NCI-H446 treated with DMSO at 0.1 percent for 48 hours (cell line): Measurements from ENCODE around the gene GPR107.

ENCODE experiments used
- DNase-seq: peaks from one replicate; lab custom pipeline; 2025; lab: John Stamatoyannopoulos, UW

Gene GPR107

GRCh38 chr9:130027533-130028365 lies 26.0 kb upstream of the GPR107 start:
- DNase-seq, result no peak

GRCh38 chr9:130028493-130029222 lies 25.0 kb upstream of the GPR107 start:
- DNase-seq, result no peak

GRCh38 chr9:130029223-130029973 lies 24.3 kb upstream of the GPR107 start:
- DNase-seq, result no peak

DNA sequence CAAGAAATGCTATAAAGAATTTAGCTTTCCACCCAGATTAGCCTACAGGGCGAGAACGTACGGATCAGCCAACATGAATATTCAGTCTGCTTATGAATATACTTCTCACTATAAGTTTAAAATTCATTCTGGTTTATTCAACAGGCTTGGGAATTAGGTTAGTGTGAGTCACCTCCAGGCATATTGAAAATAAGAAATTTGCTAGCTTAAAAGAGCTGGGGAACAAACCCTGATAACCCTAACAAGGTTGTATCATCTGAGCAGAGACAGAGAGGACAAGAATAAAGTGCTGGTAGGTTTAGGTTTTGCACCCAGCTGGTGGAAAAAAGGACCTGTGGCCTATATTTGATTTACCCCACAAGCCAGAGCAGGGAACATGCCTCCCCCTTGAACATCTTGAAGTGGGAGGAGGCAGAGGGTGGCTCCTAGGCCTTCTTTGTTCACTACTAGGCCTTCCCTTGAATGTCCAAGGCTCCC lies 23.0 kb upstream of the GPR107 start:
- DNase-seq, result no peak

GRCh38 chr9:130034570-130034969 lies 19.1 kb upstream of the GPR107 start:
- DNase-seq, result no peak

- DNase-seq, result no peak
Observed at GRCh38 chr9:130036099-130036498, 17.6 kb upstream of the GPR107 start.

DNA sequence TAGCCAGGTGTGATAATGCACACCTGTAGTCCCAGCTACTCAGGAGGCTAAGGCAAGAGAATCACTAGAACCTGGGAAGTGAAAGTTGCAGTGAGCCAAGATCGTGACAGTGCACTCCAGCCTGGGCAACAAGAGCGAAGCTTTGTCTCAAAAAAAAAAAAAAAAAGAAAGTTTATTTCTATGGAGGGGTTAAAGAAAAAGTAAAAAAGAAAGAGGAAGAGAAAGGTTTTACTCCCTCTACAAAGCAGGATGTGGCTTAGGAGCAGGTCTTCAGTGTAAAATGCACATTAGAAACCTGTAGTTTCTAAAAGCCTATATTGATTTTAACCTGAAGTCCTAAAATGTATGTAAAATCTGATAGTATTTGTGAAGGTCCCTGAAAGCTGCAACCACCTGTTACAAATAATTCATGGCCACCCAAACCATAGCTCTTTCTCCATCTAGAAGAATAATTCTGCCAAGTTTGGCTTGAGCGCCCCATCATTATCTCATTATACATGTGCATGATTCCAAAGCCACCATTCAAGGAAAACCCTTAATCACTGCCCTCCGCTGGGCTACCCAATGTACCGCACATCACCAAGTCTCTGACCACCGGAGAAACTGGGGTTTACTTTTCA lies 14.1 kb upstream of the GPR107 start:
- DNase-seq, result no peak

DNA sequence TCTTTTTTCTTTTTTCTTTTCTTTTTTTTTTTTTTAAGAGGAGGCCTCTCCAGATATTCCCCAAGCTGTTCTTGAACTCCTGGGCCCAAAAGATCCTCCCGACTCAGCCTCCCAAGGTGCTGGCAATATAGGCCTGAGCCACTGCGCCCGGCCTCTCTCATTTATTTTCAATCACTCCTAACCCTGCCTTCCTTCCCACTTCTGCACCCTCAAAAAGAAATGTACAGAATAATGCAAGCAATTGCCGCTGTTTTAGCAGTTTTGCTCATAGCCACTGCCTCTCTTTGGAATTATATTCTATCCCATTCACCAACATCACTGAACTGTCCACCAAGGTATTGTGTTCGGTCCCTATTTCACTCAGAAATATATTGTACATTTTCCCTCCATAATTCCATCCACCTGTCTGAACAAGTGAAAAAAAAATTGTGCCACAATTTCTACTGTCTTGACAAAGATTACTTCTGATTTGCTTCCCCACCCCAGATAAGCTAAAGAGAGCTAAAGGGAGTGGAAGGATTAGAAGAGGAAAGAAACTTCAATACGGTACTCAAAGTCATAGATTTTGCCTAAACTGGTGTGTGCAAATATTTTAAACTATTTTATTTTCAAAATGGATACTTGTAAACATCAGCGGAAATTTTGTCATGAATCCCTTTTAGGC lies 12.6 kb upstream of the GPR107 start:
- DNase-seq, result no peak

- no peak for DNase-seq
Observed at GRCh38 chr9:130041648-130042405, 11.9 kb upstream of the GPR107 start.

- no peak for DNase-seq
Observed at GRCh38 chr9:130042406-130042884, 11.3 kb upstream of the GPR107 start.

DNA sequence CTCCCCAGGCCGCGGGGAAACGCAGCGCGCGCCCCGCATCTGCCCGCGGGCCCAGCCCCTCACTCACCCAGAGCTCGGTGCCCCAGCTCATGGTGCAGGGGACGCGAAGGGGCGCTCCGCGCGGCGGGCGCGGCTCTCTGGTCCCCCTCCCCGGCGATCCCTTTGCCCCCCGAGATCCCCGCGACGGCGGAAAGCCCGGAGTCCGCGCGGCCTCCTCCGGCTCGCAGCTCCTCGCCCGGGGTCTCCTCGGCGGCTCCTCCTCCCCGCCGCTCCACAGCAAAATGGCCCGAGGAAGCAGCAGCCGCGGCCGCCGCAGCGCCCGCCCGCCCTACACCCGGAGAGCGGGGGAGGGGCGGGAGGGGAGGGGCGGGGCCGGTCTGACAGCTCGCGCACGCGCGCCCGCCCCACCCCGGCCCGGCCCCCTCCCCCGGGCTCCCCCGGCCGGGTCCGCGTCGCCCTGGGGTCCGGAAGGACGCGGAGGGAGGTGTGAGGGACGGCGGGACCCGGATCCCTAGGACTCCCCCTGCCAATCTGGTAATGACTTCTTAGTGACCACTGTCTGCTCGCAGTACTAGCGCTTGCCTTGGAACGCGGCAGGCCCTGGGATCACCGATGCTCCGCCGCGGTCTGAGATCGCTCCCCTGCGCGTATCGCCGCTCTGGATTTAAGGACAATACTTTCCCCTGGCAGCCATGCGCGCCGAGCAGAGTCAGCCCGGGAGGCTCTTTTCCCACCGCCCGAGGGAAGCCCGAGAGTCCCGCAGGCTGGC lies 10.6 kb upstream of the GPR107 start, which contains the start of gene FNBP1:
TSS of gene FNBP1 (minus strand) at position 305 of the 769 bp plus-strand sequence. CDS start at position 91, 214 bp downstream.
- DNase-seq, result peak; percentile 30

DNA sequence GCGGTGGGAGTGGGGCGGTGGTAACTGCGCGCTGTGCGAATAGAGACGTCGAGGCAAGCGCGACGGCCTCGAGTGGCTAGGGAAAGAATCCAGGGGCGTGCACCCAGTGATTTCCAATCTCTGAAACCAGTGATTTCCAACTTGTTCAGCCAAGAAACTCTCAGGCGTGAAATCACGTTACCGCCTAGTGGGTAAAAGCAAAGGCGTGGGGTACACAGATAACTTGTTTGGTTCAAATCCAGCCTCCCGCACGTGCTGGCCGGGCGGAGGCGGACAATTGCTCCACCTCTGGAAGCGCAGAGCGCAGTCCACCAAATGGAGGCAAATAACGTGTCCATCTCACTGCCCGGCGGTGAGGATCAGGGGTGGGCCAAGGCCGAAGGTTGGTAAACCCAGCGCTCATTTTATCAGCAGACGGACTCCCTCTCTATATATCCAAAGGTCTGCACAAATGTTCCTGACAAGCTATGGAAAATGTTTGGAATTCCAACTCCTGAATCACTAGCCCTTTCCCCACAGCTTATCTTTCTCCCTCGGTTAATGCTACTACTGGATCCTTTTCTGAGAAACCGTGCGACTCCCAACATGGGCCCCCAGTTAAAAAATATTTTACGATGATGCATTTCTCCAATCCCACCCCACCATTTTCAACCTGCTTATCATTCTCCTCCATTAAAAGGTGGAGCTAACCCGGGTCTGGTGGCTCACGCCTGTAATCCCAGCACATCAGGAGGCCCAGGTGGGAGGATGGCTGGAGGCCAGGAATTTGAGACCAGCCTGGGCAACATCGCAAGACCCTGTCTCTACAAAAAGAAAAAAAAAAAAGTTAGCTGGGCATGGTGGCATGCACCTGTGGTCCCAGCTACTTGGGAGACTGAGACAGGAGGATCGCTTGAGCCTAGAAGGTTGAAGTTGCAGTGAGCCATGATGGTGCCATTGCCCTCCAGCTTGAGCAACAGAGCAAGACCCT lies 9.8 kb upstream of the GPR107 start:
- no peak for DNase-seq

DNA sequence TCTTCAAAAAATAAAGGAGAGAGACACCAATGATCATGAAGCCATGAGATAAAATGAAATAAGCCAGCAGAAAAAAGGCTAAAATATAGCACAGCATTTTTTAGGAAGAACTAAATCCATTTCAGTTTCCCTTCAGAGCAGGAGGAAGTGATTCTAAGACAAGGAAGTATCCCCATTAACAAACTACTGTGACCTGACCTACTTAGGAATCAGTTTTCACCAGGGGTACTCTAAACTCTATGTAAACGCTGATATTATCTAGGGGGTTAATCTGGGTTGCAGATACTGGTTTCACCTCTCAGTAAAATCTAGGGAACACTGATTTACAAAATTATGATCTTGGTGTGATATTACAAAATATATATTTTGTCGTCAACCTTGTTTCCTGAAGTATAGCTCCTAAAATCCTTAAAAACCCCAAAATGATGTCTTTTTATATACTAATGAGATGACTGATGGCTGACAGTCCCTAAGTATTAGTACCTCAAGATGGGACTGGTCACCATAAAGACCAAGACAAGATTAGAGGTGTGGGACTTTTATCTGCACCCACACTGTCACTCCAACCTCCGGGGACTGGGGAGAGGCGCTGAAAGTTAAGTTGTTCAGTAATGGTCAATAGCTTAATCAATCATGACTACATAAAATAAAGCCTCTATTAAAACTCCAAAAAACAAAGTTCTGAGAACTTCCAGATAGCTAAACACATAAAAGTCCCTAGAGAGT lies 7.8 kb upstream of the GPR107 start:
- no peak for DNase-seq

DNA sequence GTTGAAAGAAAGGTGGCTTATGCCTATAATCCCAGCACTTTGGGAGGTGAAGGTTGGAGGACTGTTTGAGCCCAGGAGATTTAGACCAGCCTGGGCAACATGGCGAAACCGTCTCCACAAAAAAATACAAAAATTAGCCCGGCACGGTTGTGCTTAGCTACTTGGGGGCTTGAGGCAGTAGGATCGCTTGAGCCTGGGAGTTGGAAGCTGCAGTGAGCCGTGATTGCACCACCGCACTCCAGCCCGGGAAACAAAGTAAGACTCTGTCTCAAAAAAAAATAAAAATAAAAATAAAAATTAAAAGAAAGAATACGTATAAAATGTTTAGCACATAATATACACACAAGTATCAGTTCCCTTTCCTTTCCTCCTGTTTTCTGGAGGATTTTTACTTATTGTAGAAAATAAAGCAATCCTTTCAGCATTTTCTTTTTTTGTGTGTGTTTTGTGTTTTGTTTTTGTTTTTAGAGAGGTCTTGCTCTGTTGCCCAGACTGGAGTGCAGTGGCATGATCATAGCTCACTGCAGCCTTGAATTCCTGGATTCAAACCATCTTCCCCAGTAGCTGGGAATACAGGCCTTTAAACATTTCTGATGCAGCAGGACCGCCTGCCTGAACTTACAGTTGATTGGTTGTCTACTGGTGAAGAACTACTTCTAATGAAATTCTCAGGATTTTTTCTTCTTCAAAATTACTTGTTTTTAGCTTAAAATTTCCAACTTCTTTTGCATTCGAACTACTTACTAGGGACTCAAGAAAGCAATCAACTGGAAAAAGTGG lies 4.1 kb upstream of the GPR107 start:
- no peak for DNase-seq

GRCh38 chr9:130050462-130050861 lies 3.2 kb upstream of the GPR107 start:
- DNase-seq, result no peak

DNA sequence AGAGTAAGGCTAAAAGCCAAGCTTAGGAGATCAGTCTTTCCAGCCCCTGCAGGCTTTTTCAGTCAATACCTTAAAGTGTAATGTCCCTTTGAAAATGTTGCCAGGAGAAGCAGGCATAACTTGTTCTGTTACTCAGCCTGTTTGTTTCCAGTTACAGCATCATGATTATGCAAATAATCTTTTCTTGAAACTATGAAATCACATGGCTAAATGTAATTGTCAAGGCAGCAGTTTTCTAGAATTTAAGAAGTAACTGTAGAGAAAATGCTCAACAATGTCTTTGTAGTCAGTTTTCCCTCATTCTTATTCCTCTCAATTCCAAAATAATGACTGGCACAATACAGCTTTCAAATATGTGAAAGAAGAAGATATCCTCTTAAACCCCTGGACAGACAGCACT lies 1.9 kb upstream of the GPR107 start:
- DNase-seq, result no peak

DNA sequence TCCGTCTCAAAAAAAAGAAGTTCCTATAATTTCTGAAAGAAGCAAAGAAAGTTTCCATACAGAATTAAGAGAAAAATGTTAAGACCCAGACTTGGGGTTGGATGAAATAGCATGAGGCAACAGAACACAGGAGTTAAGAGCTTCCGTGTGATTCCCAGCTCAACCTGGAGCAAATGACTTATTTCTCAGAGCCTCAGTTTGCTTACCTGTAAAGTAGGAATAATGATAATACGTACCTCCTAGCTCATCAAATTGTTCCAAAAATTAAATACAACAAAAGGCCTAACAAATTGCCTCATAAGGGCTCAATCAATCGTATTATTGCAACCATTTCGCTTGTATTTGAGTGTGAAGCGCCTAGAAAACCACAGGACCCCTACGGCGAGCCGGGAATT lies 600 bp upstream of the GPR107 start:
- no peak for DNase-seq
